ENCODE measurements around the gene COBL.

The COBL gene

DNA sequence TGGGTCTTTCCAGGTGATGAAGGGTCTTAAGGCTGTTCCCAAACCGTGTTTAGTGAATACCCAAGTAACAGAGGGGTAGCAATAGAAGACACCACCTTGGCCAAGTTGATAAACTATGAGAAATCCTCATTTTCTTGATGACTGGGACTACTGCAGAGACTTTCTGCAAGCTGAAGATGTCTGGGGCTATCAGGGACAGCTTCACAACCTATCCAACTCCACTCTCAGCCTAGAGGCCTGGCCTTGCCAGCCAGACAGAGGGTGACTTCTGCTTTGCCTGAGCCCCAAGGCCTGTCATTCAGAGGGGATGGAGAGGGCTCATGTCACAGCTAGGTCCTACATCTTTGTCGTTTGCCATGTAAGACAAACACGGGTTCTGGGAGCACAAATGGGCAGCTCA is 278.0 kb downstream of the COBL start:
- DNase-seq: no peak

DNA sequence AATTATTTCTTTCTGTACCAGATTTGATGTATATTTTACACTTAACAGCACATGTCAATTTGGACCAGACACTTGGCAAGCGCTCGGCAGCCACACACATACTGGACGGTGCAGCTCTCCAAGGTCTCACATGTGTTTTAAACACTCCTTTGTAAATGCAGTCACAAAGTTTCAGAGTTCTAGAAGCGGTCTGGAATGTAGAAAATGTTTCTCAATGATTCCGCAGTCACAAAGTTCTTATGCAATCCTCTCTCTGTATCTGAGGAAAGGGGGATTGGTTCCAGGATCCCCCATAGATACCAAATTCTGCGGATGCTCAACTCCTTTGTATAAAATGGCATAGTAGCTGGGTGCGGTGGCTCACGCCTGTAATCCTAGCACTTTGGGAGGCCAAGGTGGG is 280.9 kb downstream of the COBL start:
- DNase-seq: no peak

DNA sequence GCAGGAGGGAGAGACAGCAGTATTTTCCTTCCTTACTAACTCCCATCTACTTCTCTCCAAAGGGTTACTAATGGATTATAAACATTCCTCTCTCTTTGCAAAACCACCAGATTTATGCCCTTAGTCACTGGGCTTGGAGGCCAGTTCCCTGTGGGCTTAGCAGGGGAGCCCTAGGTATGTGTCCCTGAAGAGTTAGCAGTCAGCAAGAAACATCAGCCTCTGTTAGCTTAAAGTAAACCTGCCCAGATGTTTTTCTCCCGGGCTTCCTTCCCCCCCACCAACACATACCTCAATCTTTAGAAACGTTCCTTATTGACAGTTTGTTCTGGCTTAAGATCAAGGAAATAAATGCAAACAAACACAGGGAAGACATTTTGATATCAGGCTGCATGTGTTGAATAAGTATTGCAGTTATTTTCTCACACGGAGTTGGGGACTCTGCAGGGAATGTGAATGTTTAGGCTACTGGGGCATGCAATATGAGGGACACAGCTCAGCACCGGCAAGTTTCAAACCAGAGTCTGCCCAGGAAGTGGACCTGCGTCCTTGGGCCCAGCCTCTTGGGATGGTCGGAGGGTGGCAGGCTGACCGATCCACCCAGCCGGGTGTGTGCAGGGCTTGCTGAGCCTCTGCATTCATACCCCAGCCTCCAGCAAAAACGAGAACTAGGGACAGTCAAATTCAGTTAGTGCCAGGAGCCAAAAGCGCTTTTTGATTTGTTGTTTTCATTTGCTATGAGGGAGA is 281.9 kb downstream of the COBL start:
- no peak for DNase-seq

DNA sequence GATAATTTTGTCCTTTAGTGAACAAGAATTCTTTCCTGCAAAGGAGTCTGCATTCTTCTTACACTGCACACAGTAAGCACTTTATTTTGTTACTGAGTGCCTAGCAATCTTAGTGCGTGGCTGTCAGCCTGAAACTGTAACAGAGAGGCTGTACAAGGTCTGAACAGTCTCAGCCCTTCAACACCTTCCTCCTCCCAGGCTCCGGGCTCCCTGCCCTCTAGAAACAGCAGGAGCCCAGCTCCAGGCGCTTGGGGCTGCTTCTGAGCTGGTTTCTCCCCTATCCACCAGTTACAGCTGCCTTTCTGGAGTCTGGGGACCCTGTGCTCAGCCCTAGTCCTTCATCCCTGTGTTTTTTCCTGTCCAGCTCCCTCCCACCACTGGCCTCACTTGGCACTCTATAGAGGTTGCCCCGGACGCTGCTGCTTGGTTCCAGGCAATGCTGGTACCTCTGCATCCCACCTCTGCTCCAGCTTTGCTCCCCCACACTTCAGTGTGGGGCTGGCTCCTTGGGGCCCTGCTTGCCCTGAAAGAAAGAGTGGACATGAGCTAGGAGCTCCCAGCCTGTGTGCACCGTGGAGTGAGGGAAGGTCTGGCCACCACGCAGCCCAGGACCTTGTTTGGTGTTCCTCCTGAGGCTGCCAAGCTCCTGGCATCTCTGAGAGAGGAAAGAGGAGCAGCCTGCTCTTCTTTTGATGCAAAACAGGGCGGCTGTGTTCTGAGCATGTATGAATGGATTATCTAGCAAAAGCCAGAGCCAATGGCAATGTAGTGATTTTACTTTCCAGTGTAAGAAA is 282.7 kb downstream of the COBL start:
- DNase-seq: no peak

DNA sequence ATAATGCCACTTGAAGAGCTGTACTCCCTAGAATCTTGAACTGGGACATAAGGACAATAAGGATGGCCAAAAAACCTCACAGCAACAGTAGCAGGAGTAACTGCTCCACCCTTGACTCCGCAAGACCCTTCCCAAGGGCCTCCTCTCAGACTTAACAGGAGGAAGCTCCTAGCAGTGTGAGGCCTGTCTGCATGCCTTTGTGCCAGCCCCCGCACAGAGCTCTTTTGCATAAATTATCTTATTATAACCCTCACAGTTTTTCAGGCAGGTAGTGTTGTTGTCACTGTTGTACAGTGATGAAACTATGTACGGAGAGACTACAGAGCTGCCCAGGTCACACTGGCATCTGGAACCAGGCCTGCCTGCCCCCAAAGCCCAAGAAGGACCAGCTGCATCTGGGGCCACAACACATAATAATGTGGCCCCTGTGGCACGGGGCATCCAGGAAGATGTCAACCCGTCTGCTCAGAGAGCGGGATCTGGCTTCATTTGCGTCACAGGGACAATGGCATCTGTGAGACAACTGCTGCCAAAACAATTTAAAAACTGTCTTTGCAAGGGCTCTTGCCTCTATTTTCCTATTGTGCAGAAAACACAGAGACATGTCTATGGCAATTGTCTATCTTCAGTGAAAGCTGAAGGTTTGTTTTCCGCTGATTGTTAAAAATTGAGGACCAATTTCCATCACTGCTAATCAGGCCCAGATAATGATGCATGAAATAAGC is 284.7 kb downstream of the COBL start:
- DNase-seq: no peak

DNA sequence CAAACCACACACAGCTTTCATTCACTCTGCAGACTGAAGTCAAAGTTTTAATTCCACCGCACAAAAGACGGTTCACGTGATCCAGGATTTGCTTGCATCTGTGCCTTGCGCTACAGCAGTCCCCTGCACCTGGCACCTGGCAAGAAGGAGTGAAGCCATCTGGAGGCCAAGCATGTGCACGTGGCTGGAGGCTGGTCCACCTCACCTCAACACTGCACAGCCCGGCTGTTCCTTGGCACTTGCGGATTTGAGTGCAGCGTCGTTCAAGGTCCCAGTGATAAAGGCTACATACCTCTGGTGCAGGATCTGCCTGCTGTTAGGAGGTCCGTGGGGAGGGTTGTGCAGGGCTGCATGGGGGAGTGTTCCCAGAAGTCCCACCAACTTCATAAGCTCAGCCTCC is 285.4 kb downstream of the COBL start:
- no peak for DNase-seq

DNA sequence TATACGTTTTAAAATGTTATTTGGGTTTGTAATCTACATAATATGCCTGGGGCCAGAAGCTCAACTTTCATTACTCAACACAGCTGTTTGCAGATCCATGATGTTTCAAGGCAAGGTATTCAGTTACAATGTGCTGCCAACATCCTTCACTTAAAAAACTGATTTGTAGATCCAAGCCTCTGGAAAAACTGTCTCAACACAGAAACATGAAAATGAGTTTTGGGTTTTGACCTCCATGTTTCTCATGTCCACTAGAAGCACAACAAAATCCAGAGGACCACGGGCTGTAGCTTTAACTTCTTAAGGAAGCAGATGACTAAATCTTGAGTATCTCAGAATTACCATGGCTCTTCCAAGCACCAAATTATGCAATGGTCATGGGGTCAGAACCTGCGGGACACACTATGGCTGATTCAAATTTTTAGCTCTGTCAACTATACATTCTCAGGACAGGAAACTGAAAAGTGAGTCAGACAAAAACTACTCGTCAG is 286.9 kb downstream of the COBL start:
- no peak for DNase-seq

DNA sequence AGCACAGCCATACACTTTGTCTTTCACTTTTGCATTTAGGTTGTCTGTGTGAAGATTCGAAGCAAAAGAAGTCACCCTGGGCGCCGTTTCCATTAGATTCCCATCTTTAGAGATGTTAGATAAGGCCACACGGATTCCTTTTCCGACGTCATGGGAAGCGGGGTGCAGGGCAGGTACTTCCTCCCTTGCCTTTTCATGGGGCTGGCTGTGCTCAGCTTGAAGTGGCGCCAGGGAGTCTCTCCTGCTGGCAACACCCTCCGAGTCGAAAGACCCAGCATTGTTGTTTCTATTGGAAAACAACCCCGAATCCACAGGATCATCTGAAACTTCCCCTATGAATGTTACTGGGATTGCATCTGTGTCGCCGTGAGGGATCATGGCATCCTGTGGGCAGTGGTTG is 287.5 kb downstream of the COBL start:
- no peak for DNase-seq

DNA sequence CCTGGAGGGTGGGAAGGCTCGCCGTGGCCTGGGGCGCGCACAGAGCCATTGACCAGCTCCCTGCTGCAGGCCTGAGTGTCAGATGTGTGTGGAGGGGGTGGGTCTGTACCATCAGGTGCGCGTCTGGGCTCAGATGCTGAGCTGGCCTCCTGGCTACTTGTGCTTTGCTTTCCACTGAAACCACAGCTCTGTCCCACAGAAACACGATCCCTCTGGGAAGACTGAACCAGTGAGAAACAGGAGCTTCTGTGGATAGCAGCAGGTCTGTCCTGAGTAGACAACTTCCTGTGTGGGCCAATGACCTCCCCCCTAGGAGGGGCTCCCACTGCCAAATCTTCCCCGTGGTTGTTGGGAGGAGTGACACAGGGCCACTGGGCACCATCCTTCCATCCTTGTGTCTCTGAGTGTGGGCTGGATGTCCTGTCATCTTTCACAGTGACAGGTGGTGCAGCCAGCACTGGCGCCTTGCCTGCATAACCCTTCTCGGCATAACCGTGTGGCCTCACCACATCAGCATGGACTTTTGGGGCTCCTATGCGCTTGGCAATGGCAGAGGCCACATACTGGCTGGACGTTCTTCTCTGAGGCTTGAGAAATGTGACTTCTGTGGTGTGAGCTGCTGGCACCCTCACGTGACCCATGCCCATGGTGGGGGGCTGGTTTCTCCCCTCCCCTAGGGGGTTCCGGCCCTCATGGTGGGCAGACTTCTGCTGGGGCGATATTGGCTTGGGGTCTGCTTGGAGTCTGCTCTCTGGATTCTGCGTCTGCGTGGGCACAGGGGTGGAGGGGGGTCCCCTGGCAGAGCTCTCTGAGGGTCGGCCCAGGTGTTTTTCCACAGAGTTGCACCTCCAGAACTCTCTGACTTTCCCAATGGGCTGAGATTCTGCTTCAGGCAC is 288.4 kb downstream of the COBL start:
- no peak for DNase-seq

DNA sequence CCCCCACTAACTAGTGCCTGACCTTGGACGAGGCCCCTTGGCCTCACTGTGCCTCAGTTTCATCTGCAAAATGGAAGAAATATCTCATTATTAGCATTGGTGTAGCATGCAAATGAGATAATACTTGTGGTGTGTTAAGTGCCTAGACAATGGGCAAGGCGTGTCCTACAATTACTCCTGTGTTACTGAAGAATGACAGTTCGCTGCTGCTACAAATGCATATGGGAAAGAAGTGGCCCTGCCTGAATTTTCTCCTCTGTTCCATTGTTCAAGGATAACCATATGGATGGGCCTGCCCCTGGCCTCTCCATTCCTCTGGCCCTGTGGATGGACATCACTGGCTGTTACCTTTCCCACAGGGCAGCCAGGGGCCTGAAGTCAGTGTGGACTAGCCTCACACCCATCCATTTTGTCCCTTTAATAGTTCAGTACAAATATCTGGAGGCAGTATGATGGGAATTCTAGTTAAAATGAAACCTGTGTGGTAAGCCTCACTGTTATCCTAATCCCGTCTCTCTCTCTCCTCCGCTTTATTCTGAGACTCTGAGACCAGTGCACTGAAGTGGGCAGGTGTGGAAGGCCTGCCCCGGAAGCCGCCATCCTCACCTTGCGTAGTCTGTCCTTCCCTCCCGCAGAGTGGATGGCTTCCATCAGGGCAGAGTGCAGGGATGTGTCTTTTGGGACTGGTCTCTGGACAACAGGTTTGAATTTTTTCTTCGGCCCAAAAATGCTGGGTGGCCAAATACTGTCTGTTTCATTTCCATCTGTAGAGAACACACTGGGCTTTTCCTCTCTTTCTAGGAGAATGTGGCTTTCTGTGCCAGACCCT is 289.3 kb downstream of the COBL start:
- DNase-seq: no peak

DNA sequence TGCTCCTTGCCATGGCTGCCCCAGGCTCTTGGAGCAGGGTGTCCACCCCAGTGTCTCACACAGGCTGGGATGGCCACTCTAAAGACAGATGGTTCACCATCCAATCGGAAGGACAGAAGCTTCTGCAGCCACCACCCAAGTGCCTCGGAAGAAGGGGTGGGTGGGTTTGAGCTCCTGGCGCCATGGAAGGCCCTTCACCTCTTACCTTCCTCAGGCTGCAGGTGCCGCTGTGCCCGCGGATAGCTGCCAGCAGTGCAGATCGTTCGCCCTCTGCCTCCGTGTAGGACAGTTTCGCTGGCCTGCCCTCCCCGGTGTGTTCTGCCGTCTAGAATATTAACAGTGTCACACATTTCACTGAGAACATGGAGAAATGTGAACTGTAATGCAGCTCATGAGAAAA is 290.3 kb downstream of the COBL start:
- no peak for DNase-seq

DNA sequence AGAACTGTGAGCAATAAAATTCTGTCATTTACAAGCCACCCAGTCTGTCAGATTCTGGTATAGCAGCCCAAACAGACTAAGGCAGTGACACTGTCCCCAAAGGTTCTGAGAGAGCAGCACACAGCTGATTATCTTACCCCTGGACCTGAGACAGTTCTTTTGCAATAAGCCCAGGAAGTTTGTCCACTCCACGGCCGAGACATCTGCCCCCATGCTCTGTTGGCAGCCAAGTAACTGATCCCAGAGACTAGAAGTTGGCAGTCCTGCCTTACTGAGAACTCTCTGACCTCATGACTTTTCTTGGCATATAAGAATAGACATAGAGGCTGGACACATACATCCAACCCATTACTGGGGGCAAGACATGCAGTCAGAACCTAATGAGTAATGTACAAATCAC is 290.9 kb downstream of the COBL start:
- no peak for DNase-seq

DNA sequence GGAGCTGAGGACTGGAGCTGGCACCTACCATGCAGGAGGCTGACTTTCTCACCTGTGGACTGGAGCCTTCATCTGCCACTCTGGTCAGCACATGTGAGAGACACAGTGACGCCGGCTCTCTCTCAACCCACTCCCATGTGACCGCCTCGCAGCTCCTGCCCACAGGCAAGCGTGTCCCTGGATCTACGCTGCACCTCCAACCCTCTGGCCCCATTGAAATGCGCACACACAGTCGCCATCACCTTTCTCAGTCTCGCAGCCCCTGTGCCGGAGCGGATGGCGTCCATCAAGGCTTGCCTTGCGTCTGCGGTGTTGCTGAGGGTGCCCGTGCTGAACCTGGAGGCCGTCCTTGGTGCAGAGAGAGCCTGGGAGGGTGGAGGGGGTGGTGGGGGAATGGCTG is 291.7 kb downstream of the COBL start:
- DNase-seq: no peak

DNA sequence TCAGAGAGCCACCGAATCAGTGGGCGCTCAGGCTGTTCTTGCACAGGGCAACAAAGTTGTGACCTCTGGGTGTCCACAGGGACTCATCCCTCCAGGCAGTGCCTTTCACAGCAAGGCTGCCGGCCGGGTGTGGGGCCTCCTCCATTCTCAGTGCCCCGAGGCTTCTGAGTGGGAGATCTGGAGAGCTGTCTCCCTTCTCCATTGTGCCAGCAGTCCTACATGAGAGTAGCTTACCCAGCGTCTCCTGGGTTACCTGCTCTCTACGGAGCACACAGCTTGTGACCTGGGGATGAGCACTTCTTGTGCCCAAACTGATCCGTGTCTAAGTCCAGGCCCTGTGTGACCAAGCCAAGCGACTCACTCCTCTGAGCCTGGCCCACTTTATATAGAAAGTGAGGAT is 293.1 kb downstream of the COBL start:
- no peak for DNase-seq

DNA sequence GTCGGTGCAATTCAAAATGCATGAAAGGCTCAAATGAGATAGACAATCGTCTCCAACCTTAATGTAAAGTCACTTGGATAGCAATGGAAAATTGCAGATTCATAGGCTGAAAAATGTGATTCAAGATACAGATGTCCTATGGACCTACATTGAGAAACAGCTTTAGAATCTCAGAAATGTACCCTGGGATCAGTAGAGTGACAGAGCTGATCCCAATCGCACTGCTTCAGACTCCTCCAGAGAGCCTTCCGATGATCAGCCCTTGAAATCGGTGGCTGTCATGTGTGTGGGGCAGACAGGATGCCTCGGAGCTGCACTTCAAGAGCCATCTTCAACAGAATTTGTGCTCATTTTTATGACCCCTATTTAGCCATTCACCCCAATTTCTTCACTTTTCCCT is 293.8 kb downstream of the COBL start:
- DNase-seq: no peak

DNA sequence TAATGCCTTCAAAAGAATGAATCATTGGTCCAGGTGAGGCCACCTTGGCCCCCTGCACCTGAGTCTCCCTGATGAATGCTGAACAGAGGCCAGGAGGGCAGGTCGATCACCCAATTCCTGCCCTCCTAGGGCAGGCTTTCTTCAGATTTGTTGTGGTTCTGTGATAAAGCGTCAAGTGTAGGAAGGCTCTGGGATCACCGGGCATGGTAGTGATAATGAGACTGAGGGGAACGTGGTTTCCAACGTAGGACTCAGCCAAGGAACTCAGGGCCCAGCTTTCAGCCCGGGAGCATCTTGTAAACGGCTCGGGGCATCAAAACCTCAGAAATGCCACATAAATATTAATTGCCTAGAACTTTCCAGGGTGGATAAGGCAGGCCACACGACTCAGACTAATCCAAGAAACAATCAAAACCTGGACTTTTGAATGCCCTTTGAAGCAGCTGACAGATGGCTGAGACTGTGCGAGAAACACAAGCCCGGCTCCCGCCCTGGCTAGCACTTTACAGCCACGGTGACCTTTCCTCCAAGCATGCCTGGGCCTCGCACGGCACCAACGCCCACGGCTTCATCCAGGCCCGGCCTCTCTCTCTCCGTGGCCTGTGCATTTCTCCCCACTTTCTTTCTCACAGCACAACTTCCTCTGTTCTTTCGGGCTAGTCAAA is 294.6 kb downstream of the COBL start:
- no peak for DNase-seq

DNA sequence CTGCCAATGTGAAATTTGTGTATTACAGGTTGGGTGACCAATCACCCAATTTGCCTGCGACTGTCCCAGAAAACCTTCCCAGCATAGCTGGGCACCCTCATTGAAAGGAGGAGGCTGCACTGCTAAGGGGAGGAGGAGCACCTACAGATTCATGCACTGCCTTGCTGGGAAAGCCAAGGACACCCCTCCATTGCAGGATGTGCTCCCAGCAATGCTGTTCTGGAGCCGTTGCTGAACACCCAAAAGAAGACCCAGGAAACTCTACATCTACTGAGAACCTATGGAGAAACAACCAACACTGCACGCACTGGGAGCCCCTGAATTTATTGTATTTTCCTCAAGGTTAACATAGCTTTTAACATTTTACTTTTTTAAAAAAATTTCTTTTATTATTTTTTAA is 295.7 kb downstream of the COBL start:
- no peak for DNase-seq

DNA sequence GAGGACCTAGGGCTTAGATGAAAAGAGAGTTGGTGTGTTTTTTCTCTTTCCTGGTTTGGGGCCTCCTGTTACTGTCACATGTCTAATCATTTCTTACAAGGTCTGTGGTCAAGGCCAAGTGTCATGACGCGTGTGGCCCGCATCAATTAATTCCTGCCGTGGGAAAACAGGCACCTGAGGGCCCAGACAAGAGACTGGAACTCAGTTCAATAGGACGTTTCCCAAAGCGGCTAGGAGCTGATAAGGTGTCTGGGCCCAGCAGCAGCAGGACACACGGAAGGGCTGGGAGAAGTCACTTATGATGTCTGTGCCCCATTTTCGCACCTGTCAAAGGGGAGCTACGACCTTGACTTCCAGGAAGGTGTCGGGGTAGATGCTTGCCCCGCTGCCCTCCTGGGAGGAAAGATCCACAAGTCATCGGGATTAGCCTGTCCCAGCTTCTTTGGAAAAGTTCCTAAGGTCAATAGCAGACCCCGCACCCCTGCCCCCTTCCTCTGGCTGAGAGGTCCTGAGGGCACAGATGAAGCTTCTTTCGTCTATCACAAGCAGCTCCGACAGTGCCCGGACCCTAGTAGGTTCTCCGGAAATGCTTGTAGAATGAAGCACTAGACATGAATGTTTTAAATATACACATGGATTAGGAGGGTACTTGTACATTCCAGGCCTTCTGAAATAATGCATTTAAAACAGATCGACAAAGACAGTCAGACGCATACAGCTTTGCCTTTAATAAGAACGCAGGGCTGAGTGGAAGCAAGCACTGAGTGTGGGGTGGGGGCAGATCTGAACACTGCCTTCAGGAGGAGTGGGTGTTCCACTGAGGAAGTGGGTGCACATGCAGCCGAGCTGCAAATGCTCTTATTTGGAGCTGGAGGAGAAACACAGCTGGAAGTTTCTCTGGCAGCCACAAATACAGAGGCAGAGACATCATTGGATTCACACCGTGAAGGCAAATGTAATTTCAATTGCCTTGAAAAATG is 296.4 kb downstream of the COBL start:
- DNase-seq: no peak

DNA sequence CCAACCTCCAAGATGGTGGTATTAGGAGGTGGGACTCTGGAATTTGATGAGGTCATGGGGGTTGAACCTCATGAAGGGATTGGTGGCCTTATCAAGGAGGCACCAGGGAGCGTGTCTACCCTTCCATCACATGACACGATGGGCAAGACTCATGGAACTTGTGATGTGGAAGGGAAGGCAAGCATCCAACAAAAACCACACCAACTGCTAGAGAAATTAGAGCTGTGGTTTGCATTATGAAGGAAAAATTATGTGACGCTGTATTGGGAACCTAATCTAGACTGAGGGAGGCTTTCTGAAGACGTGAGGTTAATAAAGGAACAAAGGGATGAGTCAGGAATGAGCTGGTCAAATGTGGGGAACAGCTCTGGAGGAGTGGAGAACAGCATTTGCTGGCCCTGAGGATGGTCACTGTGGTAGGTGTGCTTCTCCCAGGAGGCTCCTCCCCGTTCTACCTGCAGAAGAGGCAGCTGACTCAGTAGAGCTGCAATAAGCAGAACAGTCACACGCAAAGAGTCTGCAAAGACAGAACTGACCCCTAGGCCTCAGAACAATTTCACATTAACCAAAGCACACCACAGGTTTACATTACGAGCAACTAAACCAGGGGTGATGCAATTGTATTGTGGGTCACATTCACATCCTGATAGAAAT is 297.3 kb downstream of the COBL start:
- DNase-seq: no peak
